Hematopoietic multipotent progenitor cell treated with erythropoietin and hydrocortisone succinate and interleukin-3 and kit ligand, for 8 days (in vitro differentiated cells): Measurements from ENCODE around the gene PTPN13.
"Not testable (repeated sequence)": the region's sequence is repeated elsewhere in the genome, so short reads cannot be mapped to it uniquely, and the experiment has no call there.

Experiments
- DNase-seq: peaks from one replicate; pipeline ENCODE4 v3.0.0-alpha.2; 2015

Gene PTPN13

GRCh38 chr4:86644892-86645291, 50.8 kb downstream of the PTPN13 start:
- DNase-seq, result no peak

GRCh38 chr4:86652332-86652932, 58.3 kb downstream of the PTPN13 start:
- no peak for DNase-seq

- DNase-seq, result peak; percentile 41
Observed at GRCh38 chr4:86653237-86653865, 59.2 kb downstream of the PTPN13 start.

GRCh38 chr4:86656781-86657180, 62.7 kb downstream of the PTPN13 start:
- DNase-seq, result not testable (repeated sequence)

- DNase-seq, result no peak
Observed at GRCh38 chr4:86657382-86657781, 63.3 kb downstream of the PTPN13 start.

GRCh38 chr4:86657910-86658309, 63.8 kb downstream of the PTPN13 start:
- no peak for DNase-seq

- DNase-seq, result no peak
Observed at GRCh38 chr4:86660401-86660800, 66.3 kb downstream of the PTPN13 start.

- DNase-seq, result no peak
Observed at GRCh38 chr4:86661006-86661405, 66.9 kb downstream of the PTPN13 start.

GRCh38 chr4:86661418-86661817, 67.3 kb downstream of the PTPN13 start:
- no peak for DNase-seq

GRCh38 chr4:86664959-86665358, 70.8 kb downstream of the PTPN13 start:
- DNase-seq, result no peak

- no peak for DNase-seq
Observed at GRCh38 chr4:86670298-86670697, 76.2 kb downstream of the PTPN13 start.

- no peak for DNase-seq
Observed at GRCh38 chr4:86670756-86671155, 76.6 kb downstream of the PTPN13 start.

- no peak for DNase-seq
Observed at GRCh38 chr4:86675548-86675947, 81.4 kb downstream of the PTPN13 start.

GRCh38 chr4:86678796-86679195, 84.7 kb downstream of the PTPN13 start:
- DNase-seq, result no peak

GRCh38 chr4:86679441-86679840, 85.3 kb downstream of the PTPN13 start:
- DNase-seq, result no peak

GRCh38 chr4:86683167-86683566, 89.1 kb downstream of the PTPN13 start:
- no peak for DNase-seq

- DNase-seq, result no peak
Observed at GRCh38 chr4:86683983-86684382, 89.9 kb downstream of the PTPN13 start.

GRCh38 chr4:86685401-86685800, 91.3 kb downstream of the PTPN13 start:
- no peak for DNase-seq

GRCh38 chr4:86686741-86687140, 92.6 kb downstream of the PTPN13 start:
- DNase-seq, result no peak

GRCh38 chr4:86688026-86688425, 93.9 kb downstream of the PTPN13 start:
- DNase-seq, result no peak

- no peak for DNase-seq
Observed at GRCh38 chr4:86704601-86705000, 110.5 kb downstream of the PTPN13 start.

GRCh38 chr4:86706923-86707597, 112.9 kb downstream of the PTPN13 start:
- no peak for DNase-seq

GRCh38 chr4:86717651-86718050, 123.5 kb downstream of the PTPN13 start:
- no peak for DNase-seq

GRCh38 chr4:86718152-86718551, 124.0 kb downstream of the PTPN13 start:
- no peak for DNase-seq
